Mesenteric fat pad (tissue), 1 donor: Measurements from ENCODE around the gene KLF3. TPM values are rescaled to one million over a fixed set of nuclear protein-coding genes. Genes with fewer than 3 reads are reported as not detected.
"Not testable (repeated sequence)": the region's sequence is repeated elsewhere in the genome, so short reads cannot be mapped to it uniquely, and the experiment has no call there.

ENCODE experiments used
- DNase-seq: peaks from one replicate; pipeline ENCODE4 v3.0.0-alpha.2; 2020; ENCODE audit warnings: low spot score
- long read RNA-seq: library from polyadenylated mRNA; unstranded; transcript quantifications from one replicate; pipeline ENCODE4 v2.0.0, GENCODE V29; 2020
- total RNA-seq: library from RNA; stranded (reverse); fragmentation: NEBNext Ultra II Directional; extraction: Animal tissue kit (Norgen Biotek cat#: 25700); gene quantifications from one replicate; pipeline ENCODE4 v1.2.1, GENCODE V29; 2021
- donor health status: DM: yes; HTN: yes; CAD: no.

The KLF3 gene
- 41.9 TPM for total RNA-seq
- long read RNA-seq, full-length matches to known transcripts = 4 of 15 reads
- long read RNA-seq, partial matches to known transcripts = 2 of 15 reads
- long read RNA-seq, other reads (novel, unspliced or antisense) = 9 of 15 reads

GRCh38 chr4:38663801-38664705, at the start of gene KLF3:
Gene KLF3, plus strand, starts transcription at chr4:38664199. Its CDS starts 16,427 bp downstream, at chr4:38680626.
- peak; percentile 98 for DNase-seq

DNA sequence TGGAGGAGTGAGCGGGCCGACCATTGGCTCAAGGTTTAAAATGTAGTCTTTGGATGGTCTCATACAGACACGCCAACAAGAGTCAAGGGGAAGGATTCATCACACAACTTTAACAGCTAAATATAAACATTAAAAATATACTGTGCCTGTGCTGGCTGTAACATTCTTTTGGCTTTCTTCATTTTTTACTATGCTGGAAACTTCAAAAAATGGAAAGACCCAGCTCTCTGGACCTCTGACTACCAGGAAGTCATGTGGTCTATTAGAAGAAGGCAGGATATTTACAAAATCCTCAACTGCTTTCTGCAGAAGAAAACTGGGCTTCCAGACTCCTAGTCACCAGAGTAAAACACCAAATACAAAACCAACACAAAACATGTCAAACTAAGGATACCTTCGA, 49.8 kb upstream of the KLF3 start:
- DNase-seq = no peak

GRCh38 chr4:38615847-38616246, 48.2 kb upstream of the KLF3 start:
- DNase-seq = no peak

- no peak for DNase-seq
Measured at GRCh38 chr4:38618505-38618904, 45.5 kb upstream of the KLF3 start.

- no peak for DNase-seq
Measured at GRCh38 chr4:38619316-38619715, 44.7 kb upstream of the KLF3 start.

GRCh38 chr4:38620065-38620464, 43.9 kb upstream of the KLF3 start:
- no peak for DNase-seq

GRCh38 chr4:38620527-38621027, 43.4 kb upstream of the KLF3 start:
- DNase-seq = no peak

DNA sequence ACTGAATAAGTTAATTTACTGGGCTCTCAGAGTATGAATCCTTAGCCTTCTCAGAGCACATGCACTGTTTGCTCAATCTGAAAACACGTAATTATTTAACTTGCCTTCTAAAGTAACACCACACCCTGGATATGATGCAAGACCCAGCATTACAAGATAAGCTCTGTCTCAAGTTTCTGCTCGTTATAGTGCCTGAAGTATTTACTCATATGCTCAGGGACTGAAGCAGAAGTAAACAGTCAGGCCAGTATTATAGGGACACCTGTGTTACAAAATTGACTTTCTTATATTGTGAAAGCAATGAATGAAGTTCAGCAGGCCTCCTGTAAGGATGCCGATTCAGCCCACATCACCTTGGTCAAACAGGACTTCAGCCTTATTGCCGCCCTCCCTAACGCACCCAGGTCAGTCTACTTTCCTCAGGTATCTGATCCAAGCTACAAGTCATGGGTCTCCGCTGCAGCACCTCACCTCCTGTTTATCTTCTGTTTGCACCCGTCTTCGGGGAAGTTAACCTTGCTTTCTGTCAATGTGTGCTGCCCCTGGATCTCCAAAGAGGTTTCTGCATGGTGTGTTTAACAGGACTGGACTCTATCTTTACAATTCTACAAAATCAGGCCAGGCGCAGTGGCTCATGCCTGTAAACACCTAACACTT, 42.8 kb upstream of the KLF3 start:
- no peak for DNase-seq

DNA sequence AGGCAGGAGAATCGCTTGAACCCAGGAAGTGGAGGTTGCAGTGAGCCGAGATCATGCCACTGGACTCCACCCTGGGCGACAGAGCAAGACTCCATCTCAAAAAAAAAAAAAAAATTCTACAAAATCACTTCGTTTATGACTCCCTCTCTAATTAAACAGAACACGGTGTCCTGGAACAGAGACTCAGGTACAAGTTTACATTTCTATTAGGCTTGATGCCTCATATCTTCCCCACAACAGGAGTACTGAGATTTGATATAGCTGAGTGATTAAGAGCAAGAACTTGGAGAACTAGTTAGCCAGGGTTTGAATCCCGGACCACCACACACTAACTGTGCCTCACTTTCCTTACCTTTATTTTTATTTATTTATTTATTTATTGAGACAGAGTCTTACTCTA, 42.2 kb upstream of the KLF3 start:
- DNase-seq = no peak

DNA sequence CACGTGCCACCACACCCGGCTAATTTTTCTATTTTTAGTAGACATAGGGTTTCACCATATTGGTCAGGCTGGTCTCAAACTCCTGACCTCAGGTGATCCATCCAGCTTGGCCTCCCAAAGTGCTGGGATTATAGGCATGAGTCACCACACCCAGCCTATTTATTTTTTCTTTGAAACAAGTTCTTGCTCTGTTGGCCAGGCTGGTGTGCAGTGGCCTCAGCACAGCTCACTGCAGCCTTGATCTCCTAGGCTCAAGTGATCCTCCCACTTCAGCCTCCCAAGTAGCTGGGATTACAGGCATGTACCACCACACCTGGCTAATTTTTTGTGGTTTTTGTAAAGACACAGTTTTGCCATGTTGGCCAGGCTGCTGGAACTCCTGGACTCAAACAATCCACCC, 41.7 kb upstream of the KLF3 start:
- DNase-seq = not testable (repeated sequence)

DNA sequence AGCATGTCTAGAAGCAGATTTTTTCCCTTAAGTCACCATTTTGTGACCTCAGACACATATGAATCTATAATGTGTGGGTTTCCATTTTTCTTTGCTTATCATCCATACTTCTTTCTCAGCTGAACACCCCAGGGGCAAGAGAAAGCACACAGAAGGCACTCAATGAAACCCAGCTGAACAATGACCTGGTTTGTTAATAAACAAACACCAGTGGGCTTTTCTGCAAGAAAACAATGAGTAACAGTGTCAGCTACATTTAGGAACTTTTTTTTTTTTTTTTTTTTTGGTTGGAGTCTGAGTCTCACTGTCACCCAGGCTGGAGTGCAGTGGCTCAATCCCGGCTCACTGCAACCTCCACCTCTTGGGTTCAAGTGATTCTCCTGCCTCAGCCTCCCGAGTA, 40.7 kb upstream of the KLF3 start:
- no peak for DNase-seq

- no peak for DNase-seq
Measured at GRCh38 chr4:38624311-38624710, 39.7 kb upstream of the KLF3 start.

DNA sequence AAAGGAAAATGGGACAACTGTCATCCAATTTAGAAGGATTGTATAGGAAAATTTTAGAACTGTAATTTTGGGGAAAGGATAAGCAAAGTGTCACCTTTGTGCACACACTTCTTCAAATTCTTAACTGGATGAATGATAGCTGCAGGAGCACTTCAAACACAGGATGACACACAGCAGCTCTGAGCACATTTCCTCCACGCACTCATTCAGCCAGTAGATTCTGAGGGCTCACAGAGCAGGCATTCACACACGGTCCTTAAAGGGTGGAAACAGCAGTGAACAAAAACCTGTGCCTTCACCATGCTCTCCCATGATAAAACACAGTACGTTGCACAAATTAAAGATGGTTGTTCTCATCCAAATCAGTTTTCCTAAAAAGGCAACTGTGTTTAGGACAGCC, 38.5 kb upstream of the KLF3 start:
- no peak for DNase-seq

- DNase-seq = not testable (repeated sequence)
Measured at GRCh38 chr4:38626901-38627444, 37.0 kb upstream of the KLF3 start.

DNA sequence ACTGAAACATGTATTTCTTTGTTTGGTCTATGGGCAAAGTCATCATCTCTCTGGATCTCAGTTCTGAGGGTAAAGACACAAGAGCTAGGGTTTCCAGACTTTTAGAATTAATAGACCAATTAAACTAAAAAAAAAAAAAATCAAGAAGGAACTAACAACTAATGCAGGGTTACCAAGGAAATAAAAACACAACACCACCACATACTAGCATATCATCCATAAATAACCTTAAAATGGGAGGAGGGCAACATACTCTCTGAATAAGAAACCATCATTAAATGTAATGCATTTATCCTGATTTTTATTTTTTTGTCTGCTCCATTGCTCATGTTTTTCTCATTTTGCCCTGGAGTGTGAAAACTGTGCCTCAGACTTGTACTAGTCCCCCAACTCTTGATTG, 33.5 kb upstream of the KLF3 start:
- DNase-seq = no peak

- no peak for DNase-seq
Measured at GRCh38 chr4:38634047-38634759, 29.8 kb upstream of the KLF3 start.

DNA sequence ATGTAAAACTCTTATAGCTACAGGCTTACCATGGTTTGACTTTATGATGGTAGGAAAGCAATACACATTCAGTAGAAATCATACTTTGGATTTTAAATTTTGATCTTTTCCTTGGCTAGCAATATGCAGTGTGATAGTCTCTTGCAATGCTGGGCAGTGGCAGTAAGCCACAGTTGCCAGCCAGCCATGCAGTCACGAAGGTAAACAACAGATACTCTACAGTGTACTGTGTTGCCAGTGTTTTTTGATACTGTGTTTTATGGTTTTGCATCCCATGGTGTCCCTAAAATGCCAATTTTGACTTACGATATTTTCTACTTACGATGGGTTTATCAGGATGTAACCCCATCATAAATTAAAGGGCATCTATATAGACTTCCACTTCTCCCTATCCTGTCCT, 24.8 kb upstream of the KLF3 start:
- no peak for DNase-seq

GRCh38 chr4:38641811-38642210, 22.2 kb upstream of the KLF3 start:
- no peak for DNase-seq

DNA sequence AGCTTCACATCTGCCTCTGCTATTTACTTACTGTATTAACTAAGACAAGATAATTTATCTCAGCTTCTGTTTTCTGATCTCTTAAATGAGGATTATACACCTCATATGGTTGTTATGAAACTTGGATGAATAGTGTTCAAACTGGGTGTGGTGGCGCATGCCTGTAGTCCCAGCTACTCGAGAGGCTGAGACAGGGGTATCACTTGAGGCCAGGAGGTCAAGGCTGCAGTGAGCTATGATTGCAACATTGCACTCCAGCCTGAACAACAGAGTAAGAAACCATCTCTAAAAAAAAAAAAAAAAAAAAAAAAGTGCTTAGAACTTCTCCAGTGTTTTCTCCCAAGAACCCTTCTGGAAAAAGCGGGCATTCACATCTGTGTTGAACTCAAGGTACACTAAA, 19.8 kb upstream of the KLF3 start:
- DNase-seq = no peak

GRCh38 chr4:38647101-38647819, 16.7 kb upstream of the KLF3 start:
- no peak for DNase-seq

DNA sequence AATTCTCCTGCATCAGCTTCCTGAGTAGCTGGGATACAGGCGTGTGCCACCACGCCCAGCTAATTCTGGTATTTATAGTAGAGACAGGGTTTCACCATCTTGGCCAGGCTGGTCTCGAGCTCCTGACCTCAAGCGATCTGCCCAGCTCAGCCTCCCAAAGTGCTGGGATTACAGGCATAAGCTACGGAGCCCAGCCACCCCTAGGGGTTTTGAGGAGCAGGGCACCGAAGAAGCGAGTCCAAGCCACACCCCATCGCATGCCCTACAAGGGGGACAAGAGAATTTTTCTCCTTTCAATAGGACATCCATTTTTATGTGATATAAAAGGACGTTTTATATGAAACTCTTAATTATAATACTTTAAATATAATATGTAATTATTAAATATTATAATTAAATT, 13.9 kb upstream of the KLF3 start:
- no peak for DNase-seq
